HG02759 (cell line): Measurements from ENCODE around the gene VPS41.
"Not testable (repeated sequence)": the region's sequence is repeated elsewhere in the genome, so short reads cannot be mapped to it uniquely, and the experiment has no call there.

ENCODE experiments used
- ATAC-seq: cut with Tn5 transposase; IDR thresholded peaks from one replicate; pipeline ENCODE4 v1.9.1; 2021; ENCODE audit warnings: mild to moderate bottlenecking, moderate library complexity; ENCODE audit not compliant: unreplicated experiment

VPS41 gene

GRCh38 chr7:38858259-38858884 lies 50.6 kb downstream of the VPS41 start:
- ATAC-seq, result no peak

GRCh38 chr7:38855867-38856266 lies 53.1 kb downstream of the VPS41 start:
- ATAC-seq, result no peak

GRCh38 chr7:38855386-38855785 lies 53.6 kb downstream of the VPS41 start:
- no peak for ATAC-seq

GRCh38 chr7:38854947-38855346 lies 54.0 kb downstream of the VPS41 start:
- not testable (repeated sequence) for ATAC-seq

- ATAC-seq, result no peak
Measured at GRCh38 chr7:38851321-38851720, 57.7 kb downstream of the VPS41 start.

- ATAC-seq, result no peak
Measured at GRCh38 chr7:38846280-38846679, 62.7 kb downstream of the VPS41 start.

GRCh38 chr7:38844952-38845563 lies 63.9 kb downstream of the VPS41 start:
- no peak for ATAC-seq

GRCh38 chr7:38842746-38843145 lies 66.2 kb downstream of the VPS41 start:
- no peak for ATAC-seq

- ATAC-seq, result no peak
Measured at GRCh38 chr7:38840736-38841460, 68.1 kb downstream of the VPS41 start.

GRCh38 chr7:38839851-38840250 lies 69.1 kb downstream of the VPS41 start:
- ATAC-seq, result no peak

- ATAC-seq, result no peak
Measured at GRCh38 chr7:38838725-38839385, 70.1 kb downstream of the VPS41 start.

GRCh38 chr7:38834357-38834756 lies 74.6 kb downstream of the VPS41 start:
- ATAC-seq, result no peak

GRCh38 chr7:38833329-38833728 lies 75.7 kb downstream of the VPS41 start:
- ATAC-seq, result no peak

GRCh38 chr7:38831259-38831996 lies 77.6 kb downstream of the VPS41 start:
- no peak for ATAC-seq

- no peak for ATAC-seq
Measured at GRCh38 chr7:38830826-38831225, 78.2 kb downstream of the VPS41 start.

GRCh38 chr7:38829488-38830165 lies 79.4 kb downstream of the VPS41 start:
- no peak for ATAC-seq

GRCh38 chr7:38828026-38828425 lies 81.0 kb downstream of the VPS41 start:
- no peak for ATAC-seq

- ATAC-seq, result no peak
Measured at GRCh38 chr7:38825721-38826440, 83.1 kb downstream of the VPS41 start.

GRCh38 chr7:38824948-38825347 lies 84.0 kb downstream of the VPS41 start:
- no peak for ATAC-seq

- no peak for ATAC-seq
Measured at GRCh38 chr7:38822549-38822948, 86.4 kb downstream of the VPS41 start.
